ENCODE measurements around the gene GUCY2C.

DNA sequence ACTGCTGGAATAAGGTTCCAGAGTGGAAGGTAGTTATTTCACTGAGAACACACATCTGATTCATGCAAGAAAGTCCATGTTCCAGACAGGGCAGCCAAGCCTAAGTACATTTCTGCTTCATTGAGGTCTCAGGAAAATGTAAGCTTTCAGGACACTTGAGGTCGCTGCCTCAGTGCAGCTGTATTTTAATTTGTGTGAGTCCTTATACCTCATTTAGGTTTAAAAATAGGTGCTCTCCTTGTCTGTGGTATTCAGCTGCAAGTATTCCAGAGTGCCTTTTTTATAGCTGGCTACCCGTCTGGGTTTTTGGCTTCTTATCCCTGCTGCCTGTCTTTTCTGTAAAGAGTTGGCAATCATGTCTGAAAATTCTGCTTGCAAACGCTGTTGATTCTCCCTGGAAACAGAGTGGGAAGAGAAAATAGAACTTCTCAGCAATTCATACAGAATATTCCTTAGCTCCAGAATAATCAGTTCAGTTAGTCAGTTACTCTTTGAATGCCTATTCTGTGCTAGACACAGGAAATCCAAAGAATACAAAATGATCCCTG, 83.4 kb downstream of the GUCY2C start:
- TF ChIP-seq ARNT (IDR thresholded peaks at IDR 0.05), result no peak
- TF ChIP-seq SUZ12 (IDR thresholded peaks at IDR 0.05), result no peak

All from HEK293T (cell line).